Omental fat pad (tissue), 4 donors: Measurements from ENCODE around the gene HS1BP3. TPM values are rescaled to one million over a fixed set of nuclear protein-coding genes. Genes with fewer than 3 reads are reported as not detected.

Source experiments
- ATAC-seq: fragments of 150-250 bp; one replicate; pipeline ENCODE4 v1.9.1; 2016; ENCODE audit warnings: mild to moderate bottlenecking, moderate library complexity; ENCODE audit not compliant: low FRiP score
- DNase-seq: peaks from one replicate; pipeline ENCODE4 v3.0.0-alpha.2; 2019; ENCODE audit warnings: low spot score
- CTCF ChIP-seq, 3 donors: fragments of 450-650 bp; IDR thresholded peaks; one replicate each; pipeline ENCODE4 v1.5.1; 2016 to 2017; ENCODE audit warnings: antibody characterized with exemption in 3 of 3, mild to moderate bottlenecking in 3 of 3, moderate library complexity in 2 of 3
- total RNA-seq, 4 donors: library from RNA; depleted of rRNA; stranded (reverse); fragments of >200 nt; gene quantifications; one replicate each; pipeline ENCODE4 v1.1.0, GENCODE V29; 2016

The HS1BP3 gene
- total RNA-seq, 4 donors from 2014 or later, result 17.7 to 30.3 (median 22.8) TPM

- ATAC-seq, result no peak
- no peak for TF ChIP-seq CTCF (IDR thresholded peaks at IDR 0.05)
- no peak for DNase-seq
Measured at GRCh38 chr2:20691076-20691734, 40.3 kb upstream of the HS1BP3 start.

- DNase-seq (no peak), ATAC-seq (no peak)
- no peak for TF ChIP-seq CTCF (IDR thresholded peaks at IDR 0.05)
Measured at GRCh38 chr2:20689428-20690264, 38.7 kb upstream of the HS1BP3 start.

- ATAC-seq (no peak), DNase-seq (no peak)
- no peak for TF ChIP-seq CTCF (IDR thresholded peaks at IDR 0.05)
Measured at GRCh38 chr2:20687260-20687832, 36.4 kb upstream of the HS1BP3 start.

- no peak for ATAC-seq
- DNase-seq, result no peak
- TF ChIP-seq CTCF (IDR thresholded peaks at IDR 0.05), result no peak
Measured at GRCh38 chr2:20684581-20685063, 33.7 kb upstream of the HS1BP3 start.

GRCh38 chr2:20682167-20682920 is 31.4 kb upstream of the HS1BP3 start:
- TF ChIP-seq CTCF (IDR thresholded peaks at IDR 0.05), result no peak
- DNase-seq (no peak), ATAC-seq (no peak)

GRCh38 chr2:20680744-20681375 is 30.0 kb upstream of the HS1BP3 start:
- no peak for TF ChIP-seq CTCF (IDR thresholded peaks at IDR 0.05)
- no peak for ATAC-seq
- no peak for DNase-seq
